ENCODE data around the gene ZSWIM1.
"Not testable (repeated sequence)": the region's sequence is repeated elsewhere in the genome, so short reads cannot be mapped to it uniquely, and the experiment has no call there.

The ZSWIM1 gene

GRCh38 chr20:45897692-45898091 is 16.7 kb downstream of the ZSWIM1 start (continued):
- TF ChIP-seq OSR1 (CRISPR knock-in tag; IDR thresholded peaks at IDR 0.05) = no peak
- no peak for TF ChIP-seq ISL1 (CRISPR knock-in tag; IDR thresholded peaks at IDR 0.05)
- TF ChIP-seq CSRNP3 (CRISPR knock-in tag; IDR thresholded peaks at IDR 0.05) = no peak
- no peak for TF ChIP-seq CSDC2 (CRISPR knock-in tag; IDR thresholded peaks at IDR 0.05)
- no peak for TF ChIP-seq GLIS3 (CRISPR knock-in tag; IDR thresholded peaks at IDR 0.05)

GRCh38 chr20:45898285-45898684 is 17.3 kb downstream of the ZSWIM1 start:
- ATAC-seq = no peak
- TF ChIP-seq ESRRG (CRISPR knock-in tag; IDR thresholded peaks at IDR 0.05) (no peak), ZNF565 (CRISPR knock-in tag; conservative IDR thresholded peaks at IDR 0.05; ENCODE audit: low read depth) (no peak), TOX (CRISPR knock-in tag; IDR thresholded peaks at IDR 0.05; ENCODE audit: borderline replicate concordance) (no peak), ARNTL (CRISPR knock-in tag; IDR thresholded peaks at IDR 0.05; ENCODE audit: borderline replicate concordance, low read depth) (no peak), ZC3H10 (CRISPR knock-in tag; IDR thresholded peaks at IDR 0.05) (no peak), RARB (CRISPR knock-in tag; IDR thresholded peaks at IDR 0.05) (no peak), TSHZ2 (CRISPR knock-in tag; IDR thresholded peaks at IDR 0.05) (no peak), ZFP30 (CRISPR knock-in tag; IDR thresholded peaks at IDR 0.05) (no peak), TCF4 (CRISPR knock-in tag; IDR thresholded peaks at IDR 0.05; ENCODE audit: borderline replicate concordance) (no peak), CREB5 (CRISPR knock-in tag; IDR thresholded peaks at IDR 0.05; ENCODE audit: low read depth) (no peak)

GRCh38 chr20:45899046-45899835 is 18.2 kb downstream of the ZSWIM1 start:
- ATAC-seq = no peak
- TF ChIP-seq PATZ1 (CRISPR knock-in tag; IDR thresholded peaks at IDR 0.05; ENCODE audit: borderline replicate concordance) (no peak), ISL1 (CRISPR knock-in tag; IDR thresholded peaks at IDR 0.05) (no peak), ESRRG (CRISPR knock-in tag; IDR thresholded peaks at IDR 0.05) (no peak), TSHZ2 (CRISPR knock-in tag; IDR thresholded peaks at IDR 0.05) (no peak), CREB5 (CRISPR knock-in tag; IDR thresholded peaks at IDR 0.05; ENCODE audit: low read depth) (no peak), TCF4 (CRISPR knock-in tag; IDR thresholded peaks at IDR 0.05; ENCODE audit: borderline replicate concordance) (no peak), GLIS3 (CRISPR knock-in tag; IDR thresholded peaks at IDR 0.05) (no peak), ZNF70 (CRISPR knock-in tag; IDR thresholded peaks at IDR 0.05) (no peak)

GRCh38 chr20:45901332-45901731 is 20.3 kb downstream of the ZSWIM1 start:
- ATAC-seq = not testable (repeated sequence)
